ENCODE measurements around the gene PRPSAP2.

DNA sequence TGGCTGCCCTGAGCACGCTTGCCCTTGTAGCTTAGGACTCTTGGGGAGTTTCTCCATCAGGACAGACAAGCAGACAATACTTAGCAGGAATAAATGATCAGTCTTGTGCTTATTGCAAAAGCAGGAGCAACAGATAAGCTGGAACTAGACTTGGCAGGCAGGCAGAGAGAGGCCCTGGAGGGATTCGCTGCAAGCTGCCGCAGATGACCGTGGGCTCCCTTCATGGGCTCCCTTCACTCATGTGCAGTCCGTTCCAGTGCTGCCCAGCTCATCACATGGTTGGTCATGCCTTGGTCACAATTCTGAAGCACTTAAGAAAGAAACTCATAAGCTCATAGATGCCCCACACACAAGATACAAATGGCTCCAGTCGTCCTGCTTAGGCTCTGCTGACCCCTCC, 91.6 kb downstream of the PRPSAP2 start:
- TF ChIP-seq, protein P1, sequence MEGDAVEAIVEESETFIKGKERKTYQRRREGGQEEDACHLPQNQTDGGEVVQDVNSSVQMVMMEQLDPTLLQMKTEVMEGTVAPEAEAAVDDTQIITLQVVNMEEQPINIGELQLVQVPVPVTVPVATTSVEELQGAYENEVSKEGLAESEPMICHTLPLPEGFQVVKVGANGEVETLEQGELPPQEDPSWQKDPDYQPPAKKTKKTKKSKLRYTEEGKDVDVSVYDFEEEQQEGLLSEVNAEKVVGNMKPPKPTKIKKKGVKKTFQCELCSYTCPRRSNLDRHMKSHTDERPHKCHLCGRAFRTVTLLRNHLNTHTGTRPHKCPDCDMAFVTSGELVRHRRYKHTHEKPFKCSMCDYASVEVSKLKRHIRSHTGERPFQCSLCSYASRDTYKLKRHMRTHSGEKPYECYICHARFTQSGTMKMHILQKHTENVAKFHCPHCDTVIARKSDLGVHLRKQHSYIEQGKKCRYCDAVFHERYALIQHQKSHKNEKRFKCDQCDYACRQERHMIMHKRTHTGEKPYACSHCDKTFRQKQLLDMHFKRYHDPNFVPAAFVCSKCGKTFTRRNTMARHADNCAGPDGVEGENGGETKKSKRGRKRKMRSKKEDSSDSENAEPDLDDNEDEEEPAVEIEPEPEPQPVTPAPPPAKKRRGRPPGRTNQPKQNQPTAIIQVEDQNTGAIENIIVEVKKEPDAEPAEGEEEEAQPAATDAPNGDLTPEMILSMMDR (IDR thresholded peaks at IDR 0.05; ENCODE audit: low read depth, low read length, poor library complexity, severe bottlenecking) = no peak
- no peak for TF ChIP-seq EZH2phosphoT487 (IDR thresholded peaks at IDR 0.05; ENCODE audit: borderline replicate concordance, low read length)

All from DOHH2 (cell line).